GM12878 (cell line): ENCODE data around the gene OMP. TPM values are rescaled to one million over a fixed set of nuclear protein-coding genes. Genes with fewer than 3 reads are reported as not detected.

Experiments
- BHLHE40 ChIP-seq, 2 experiments: fragments of 450-650 bp in 1 of 2; IDR thresholded peaks; 2 replicates each; pipeline ENCODE4 v1.6.1; 2011 to 2017; ENCODE audit warnings: low read depth in 2 of 2, borderline replicate concordance in 1 of 2, improper control_type of control experiment in 1 of 2, low read length in 1 of 2, mild to moderate bottlenecking in 1 of 2
- CTCF ChIP-seq, 3 experiments: IDR thresholded peaks in 2 of 3; conservative IDR thresholded peaks in 1 of 3; 2 replicates each; pipeline ENCODE4 v1.5.1; 2011; ENCODE audit warnings: low read depth in 3 of 3, low read length in 3 of 3, mild to moderate bottlenecking in 3 of 3, control low read depth in 2 of 3, moderate library complexity in 2 of 3, inconsistent platforms in 1 of 3, mixed read lengths in 1 of 3; ENCODE audit not compliant: control insufficient read depth in 2 of 3, insufficient read depth in 1 of 3; ENCODE audit errors: extremely low read depth in 1 of 3
- ELK1 ChIP-seq: IDR thresholded peaks from 2 replicates; pipeline ENCODE4 v1.6.1; 2012; ENCODE audit warnings: low read depth, low read length, improper control_type of control experiment
- FOS ChIP-seq: IDR thresholded peaks from 3 replicates; pipeline ENCODE4 v1.6.1; 2011; ENCODE audit warnings: borderline replicate concordance; ENCODE audit not compliant: insufficient read length; ENCODE audit errors: extremely low read depth
- HDAC6 ChIP-seq: fragments of 200-600 bp; sonication (generic); IDR thresholded peaks from one replicate; pipeline ENCODE4 v1.8.0; 2017; ENCODE audit warnings: antibody characterized with exemption; ENCODE audit not compliant: unreplicated experiment
- IKZF1 ChIP-seq: fragments of 450-650 bp; conservative IDR thresholded peaks from 2 replicates; pipeline ENCODE4 v1.6.1; 2017; ENCODE audit warnings: antibody characterized with exemption, mild to moderate bottlenecking
- IRF4 ChIP-seq: IDR thresholded peaks from 2 replicates; pipeline ENCODE4 v1.6.1; 2011; ENCODE audit warnings: low read depth, low read length
- KDM1A ChIP-seq: fragments of 200-600 bp; sonication (generic); IDR thresholded peaks from 2 replicates; pipeline ENCODE4 v1.6.1; 2016; ENCODE audit warnings: borderline replicate concordance
- MYB ChIP-seq: fragments of 150-350 bp; IDR thresholded peaks from 2 replicates; pipeline ENCODE4 v1.6.1; 2014; ENCODE audit warnings: mild to moderate bottlenecking, low read depth, low read length, borderline replicate concordance
- NBN ChIP-seq: fragments of 450-650 bp; IDR thresholded peaks from 2 replicates; pipeline ENCODE4 v1.6.1; 2016
- POLR2AphosphoS5 ChIP-seq: IDR thresholded peaks from 2 replicates; pipeline ENCODE4 v1.6.1; 2011; ENCODE audit warnings: mild to moderate bottlenecking, low read length, inconsistent platforms
- POU2F2 ChIP-seq: IDR thresholded peaks from 3 replicates; pipeline ENCODE4 v1.6.1; 2011; ENCODE audit warnings: low read depth, mild to moderate bottlenecking, low read length, borderline replicate concordance
- RAD21 ChIP-seq: IDR thresholded peaks from 2 replicates; pipeline ENCODE4 v1.6.1; 2011; ENCODE audit warnings: mild to moderate bottlenecking, low read depth, low read length, moderate library complexity; ENCODE audit not compliant: insufficient read depth
- RUNX3 ChIP-seq: IDR thresholded peaks from 2 replicates; pipeline ENCODE4 v1.6.1; 2012; ENCODE audit warnings: low read length, inconsistent platforms
- SMARCA5 ChIP-seq: fragments of 450-650 bp; IDR thresholded peaks from 2 replicates; pipeline ENCODE4 v1.6.1; 2017; ENCODE audit warnings: mild to moderate bottlenecking
- SPI1 ChIP-seq: IDR thresholded peaks from 2 replicates; pipeline ENCODE4 v1.6.1; 2011; ENCODE audit warnings: low read depth, mild to moderate bottlenecking, low read length, moderate library complexity, borderline replicate concordance; ENCODE audit not compliant: insufficient read depth
- YY1 ChIP-seq: IDR thresholded peaks from 2 replicates; pipeline ENCODE4 v1.6.1; 2011; ENCODE audit warnings: low read depth, mild to moderate bottlenecking, low read length
- ZBTB33 ChIP-seq: fragments of 450-650 bp; IDR thresholded peaks from 2 replicates; pipeline ENCODE4 v1.6.1; 2017; ENCODE audit warnings: mild to moderate bottlenecking
- ZBTB4 ChIP-seq: fragments of 450-650 bp; formaldehyde crosslinking; IDR thresholded peaks from 2 replicates; pipeline ENCODE4 v1.4.0; 2022; ENCODE audit warnings: mild to moderate bottlenecking, moderate library complexity
- ZNF384 ChIP-seq: IDR thresholded peaks from 2 replicates; pipeline ENCODE4 v1.6.1; 2012; ENCODE audit warnings: low read depth, mild to moderate bottlenecking, low read length, improper control_type of control experiment, borderline replicate concordance
- polyA plus RNA-seq, 11 experiments: library from polyadenylated mRNA; depleted of rRNA in 4 of 11; unstranded in 6 of 11; stranded (reverse) in 5 of 11; fragments of >200 nt; fragmentation: Nextera tagmentation in 4 of 11; fragmentation: Illumina TruSeq in 1 of 11; extraction: Ambion mirVana in 4 of 11; extraction: Trizol in 1 of 11; gene quantifications; 1 replicate in 1 of 11; 2 replicates in 10 of 11; pipeline versions ENCODE4 v1.2.1 to v1.2.3, GENCODE V29; 2011 to 2016; ENCODE audit warnings: inconsistent platforms in 2 of 11, missing spikeins in 2 of 11, low read depth in 1 of 11
- total RNA-seq, 4 experiments: library from RNA; depleted of rRNA in 3 of 4; stranded (reverse); fragments of >200 nt in 3 of 4; fragmentation: Illumina TruSeq in 1 of 4; extraction: Trizol in 1 of 4; gene quantifications; 2 replicates each; pipeline versions ENCODE4 v1.2.1 to v1.2.3, GENCODE V29; 2013 to 2021

The OMP gene
- total and polyA plus RNA-seq, 10 of the 15 experiments (the other 5 are each of a cell fraction or from before 2014, with no cell fraction given): not detected

GRCh38 chr11:77091146-77091940 is 11.3 kb upstream of the OMP start (continued):
- no peak for TF ChIP-seq HDAC6
- no peak for TF ChIP-seq MYB
- TF ChIP-seq IRF4: no peak
- peak; percentile 73; the same call in 1 of the 3 replicates for TF ChIP-seq POU2F2
- TF ChIP-seq FOS: no peak
- TF ChIP-seq ZBTB4: no peak
- no peak for TF ChIP-seq POLR2AphosphoS5
- TF ChIP-seq ZBTB33: no peak
- TF ChIP-seq YY1: peak; percentile 81
- TF ChIP-seq IKZF1: 0 out of 2 replicates have a peak, but pooled peaks have one; percentile 23
- peak; percentile 78 for TF ChIP-seq RUNX3
- peak; percentile 96 to 98 (median 97) for TF ChIP-seq CTCF (IDR thresholded peaks at IDR 0.05 in 2 of 3, conservative IDR thresholded peaks at IDR 0.05 in 1 of 3; ENCODE audit: control insufficient read depth in 2 of 3, extremely low read depth in 1 of 3, insufficient read depth in 1 of 3, low read depth in 3 of 3, low read length in 3 of 3)
- TF ChIP-seq RAD21: peak; percentile 95
- no peak for TF ChIP-seq KDM1A
- TF ChIP-seq ELK1: 0 out of 2 replicates have a peak, but pooled peaks have one; percentile 41
- 0 out of 4 replicates have a peak, but pooled peaks of 1 of the 2 experiments have one; percentile 44 for TF ChIP-seq BHLHE40 (IDR thresholded peaks at IDR 0.05; ENCODE audit: borderline replicate concordance in 1 of 2, low read depth in 2 of 2, low read length in 1 of 2)
- TF ChIP-seq SMARCA5: peak; percentile 89
- peak; percentile 53; the same call in 1 of the 2 replicates for TF ChIP-seq ZNF384
- no peak for TF ChIP-seq SPI1
- TF ChIP-seq NBN: no peak
